GM21576 (cell line): ENCODE data around the gene TMEM266.

ENCODE experiments used
- ATAC-seq: cut with Tn5 transposase; IDR thresholded peaks from one replicate; pipeline ENCODE4 v1.9.1; 2021; ENCODE audit warnings: mild to moderate bottlenecking, moderate library complexity; ENCODE audit not compliant: unreplicated experiment

The TMEM266 gene

GRCh38 chr15:76199106-76200082 is 139.6 kb downstream of the TMEM266 start:
- no peak for ATAC-seq

- ATAC-seq, result no peak
Measured at GRCh38 chr15:76200083-76200465, 140.3 kb downstream of the TMEM266 start.

GRCh38 chr15:76200641-76201105 is 140.9 kb downstream of the TMEM266 start:
- ATAC-seq, result no peak

DNA sequence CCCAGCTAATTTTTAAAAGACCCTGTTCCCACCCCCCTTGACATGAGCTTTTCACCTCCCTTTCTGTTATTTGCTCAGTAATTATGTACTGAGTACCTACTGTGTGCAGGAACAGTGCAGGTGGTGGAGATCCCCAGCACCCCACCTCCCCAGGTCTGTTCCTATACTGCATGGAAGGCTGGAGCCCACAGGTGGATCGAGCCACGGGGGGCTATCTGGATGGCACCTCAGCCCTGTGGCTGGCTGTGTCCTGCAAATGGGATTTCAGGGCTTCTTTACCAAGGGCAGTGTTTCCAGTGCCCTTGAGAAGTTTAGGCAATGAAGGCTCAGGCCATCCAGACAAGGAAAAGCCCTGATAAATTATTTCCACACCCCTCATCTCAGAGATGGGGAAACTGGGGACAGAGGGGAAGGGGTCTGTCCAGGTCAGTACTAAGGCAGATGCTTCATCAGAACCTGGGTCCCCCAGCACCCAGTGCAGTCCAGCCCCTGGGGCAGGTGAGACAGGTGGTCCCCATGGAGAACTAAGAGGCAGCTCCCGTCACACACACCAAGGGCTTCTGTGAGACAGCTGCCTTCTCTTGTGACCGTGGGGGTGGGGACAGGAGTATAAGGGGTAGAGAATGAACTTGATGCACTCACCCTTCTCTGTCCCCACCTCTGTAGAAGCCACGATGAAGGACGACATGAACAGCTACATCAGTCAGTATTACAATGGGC is 141.9 kb downstream of the TMEM266 start:
- ATAC-seq, result no peak

- ATAC-seq, result no peak
Measured at GRCh38 chr15:76203346-76204108, 143.7 kb downstream of the TMEM266 start.

DNA sequence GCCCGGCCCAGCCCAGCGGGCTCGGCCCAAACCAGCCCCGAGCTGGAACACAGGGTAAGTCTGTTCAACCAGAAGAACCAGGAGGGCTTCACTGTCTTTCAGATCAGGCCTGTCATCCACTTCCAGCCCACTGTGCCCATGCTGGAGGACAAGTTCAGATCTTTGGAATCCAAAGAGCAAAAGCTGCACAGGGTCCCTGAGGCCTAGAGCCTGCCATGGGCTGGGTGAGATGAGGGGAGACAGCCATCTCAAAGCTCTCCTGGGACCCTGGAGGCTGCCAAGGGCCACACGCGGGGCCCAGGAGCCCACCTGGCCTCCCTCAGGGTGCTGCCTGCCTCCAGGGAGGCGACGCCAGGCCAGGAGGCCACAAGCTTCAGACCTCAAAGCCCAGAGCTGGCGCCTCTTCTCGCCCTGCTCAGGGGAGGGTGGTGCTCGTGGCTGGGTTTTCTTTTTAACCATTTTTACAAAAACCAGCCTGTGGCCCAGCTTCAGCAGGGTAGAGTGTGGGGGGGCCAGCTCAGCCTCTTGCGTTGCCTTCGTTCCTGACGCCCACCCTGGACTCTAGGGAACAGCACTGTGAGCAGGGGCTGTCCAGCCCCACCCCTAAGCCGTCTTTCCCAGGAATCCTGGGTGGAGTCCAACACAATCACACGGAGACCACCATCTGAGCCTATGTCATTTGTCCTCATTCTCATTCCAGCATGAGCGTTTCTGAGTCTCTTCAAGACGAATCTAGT is 144.5 kb downstream of the TMEM266 start:
- ATAC-seq, result no peak

GRCh38 chr15:76204916-76205460 is 145.2 kb downstream of the TMEM266 start:
- no peak for ATAC-seq

- ATAC-seq, result no peak
Measured at GRCh38 chr15:76206325-76206976, 146.7 kb downstream of the TMEM266 start.

- no peak for ATAC-seq
Measured at GRCh38 chr15:76208084-76208785, 148.4 kb downstream of the TMEM266 start.

DNA sequence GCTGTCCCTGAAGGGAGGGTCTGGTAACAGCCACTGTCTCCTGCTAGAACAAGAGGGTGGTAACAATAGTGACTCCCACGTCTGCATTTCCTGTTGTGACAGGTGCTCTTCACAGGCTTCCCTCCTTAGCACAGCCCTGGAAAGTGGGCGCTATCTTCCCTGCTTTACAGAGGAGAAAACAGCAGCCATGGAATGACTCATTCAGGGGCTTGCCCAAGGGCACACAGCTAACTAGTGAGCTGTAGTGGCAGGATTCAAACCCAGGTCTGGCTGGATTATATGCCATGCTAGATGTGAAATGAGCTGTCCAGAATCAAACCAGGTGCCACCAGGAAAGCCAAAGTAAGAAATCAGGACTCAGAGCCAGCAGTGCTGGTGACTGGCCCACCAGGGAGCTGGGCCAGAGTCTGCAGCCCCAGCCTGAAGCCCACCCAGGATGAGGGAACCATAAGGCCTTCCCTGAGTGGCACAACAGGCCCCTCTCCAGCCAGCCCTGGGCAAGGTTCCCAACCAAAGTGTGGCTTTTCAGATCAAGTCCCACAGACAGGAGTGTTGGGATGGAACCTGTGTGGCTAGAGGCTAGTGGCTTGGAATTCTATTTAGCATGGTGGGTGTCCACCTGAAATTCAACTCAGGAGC is 149.1 kb downstream of the TMEM266 start:
- ATAC-seq, result no peak

DNA sequence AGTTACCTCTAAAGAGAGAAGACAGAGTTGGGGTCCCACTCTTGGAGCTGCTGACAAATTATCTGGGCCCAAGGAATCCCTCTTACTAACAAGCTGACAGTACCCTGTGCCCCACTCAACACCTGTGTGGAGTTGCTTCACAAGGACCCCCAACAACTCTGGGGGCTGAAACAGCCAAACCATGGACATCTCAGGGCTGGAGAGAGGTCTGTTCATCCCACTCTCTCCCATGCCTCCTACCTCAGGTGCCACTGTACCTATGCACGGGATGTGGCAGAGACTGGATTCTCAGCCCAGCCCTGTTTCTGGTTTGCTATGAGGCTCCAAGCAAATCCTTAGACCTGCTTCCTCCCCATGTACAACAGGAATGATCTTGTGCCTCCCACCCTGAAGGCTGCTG is 149.7 kb downstream of the TMEM266 start:
- ATAC-seq, result no peak

DNA sequence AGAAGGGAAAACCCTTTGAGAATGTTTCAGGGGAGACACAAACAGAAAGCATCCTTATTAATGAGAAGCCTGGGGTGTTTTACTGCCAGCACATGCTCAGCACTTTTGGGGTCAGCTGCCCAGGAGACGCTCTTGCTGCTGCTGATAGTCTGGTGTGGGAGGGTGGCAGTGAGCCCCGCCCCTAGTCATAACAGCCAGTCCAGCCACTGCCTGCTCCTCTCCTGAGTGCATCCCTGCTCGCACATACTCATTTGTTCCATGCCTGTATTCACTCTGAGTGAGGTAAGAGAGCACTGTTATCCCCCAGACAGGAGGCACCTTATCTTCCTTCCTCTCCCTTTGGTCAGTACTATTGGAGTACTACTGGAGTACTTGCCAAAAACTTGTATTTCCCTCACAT is 150.2 kb downstream of the TMEM266 start:
- no peak for ATAC-seq

DNA sequence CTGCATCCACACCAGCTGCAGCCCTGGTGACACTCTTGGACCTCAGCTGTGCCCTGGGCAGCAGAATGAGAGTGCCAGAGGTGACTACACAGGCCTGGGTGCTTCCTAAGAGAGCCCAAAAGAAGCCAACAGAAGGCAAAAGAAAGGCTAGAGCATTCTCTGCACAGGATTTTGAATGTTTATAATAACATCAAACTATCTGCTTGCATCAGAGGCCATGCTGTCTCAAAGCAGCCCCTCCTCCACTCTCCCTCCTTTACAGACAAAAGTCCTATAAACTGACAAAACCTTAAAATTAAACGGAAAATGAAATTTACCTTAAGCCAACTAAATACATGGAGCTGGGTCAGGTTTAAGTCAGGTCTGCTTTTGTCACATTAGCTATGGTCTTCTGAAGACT is 155.8 kb downstream of the TMEM266 start:
- ATAC-seq, result no peak

GRCh38 chr15:76217029-76217881 is 157.5 kb downstream of the TMEM266 start:
- ATAC-seq, result no peak

- no peak for ATAC-seq
Measured at GRCh38 chr15:76217882-76218217, 158.1 kb downstream of the TMEM266 start.

DNA sequence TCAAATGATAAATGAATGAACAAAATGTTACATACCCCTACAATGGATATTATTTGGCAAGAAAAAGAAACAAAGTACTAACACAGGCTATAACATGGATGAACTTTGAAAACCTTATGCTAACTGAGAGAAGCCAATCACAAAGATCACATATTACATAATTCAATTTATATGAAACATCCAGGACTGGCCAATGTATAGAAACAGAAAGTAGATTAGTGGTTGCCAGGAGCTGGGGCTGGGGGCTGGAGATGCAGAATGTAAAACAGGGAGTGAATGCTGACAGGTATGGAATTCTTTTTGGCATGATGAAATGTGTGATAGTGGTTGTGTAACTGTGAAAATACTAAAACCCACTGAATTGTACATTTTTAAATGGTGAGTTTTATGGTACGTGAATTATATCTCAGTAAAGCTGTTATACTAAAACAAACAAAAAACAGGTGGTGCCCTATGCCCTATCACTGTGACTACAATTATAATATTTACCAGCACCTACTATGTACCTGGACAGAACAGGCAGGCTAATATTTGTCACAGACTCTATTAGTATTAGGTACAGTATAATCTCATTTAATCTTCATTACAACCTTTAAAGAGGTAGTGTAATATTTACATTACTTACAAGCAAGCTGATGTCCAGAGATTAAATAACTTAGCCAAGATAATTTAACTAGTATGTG is 161.4 kb downstream of the TMEM266 start:
- ATAC-seq, result no peak

DNA sequence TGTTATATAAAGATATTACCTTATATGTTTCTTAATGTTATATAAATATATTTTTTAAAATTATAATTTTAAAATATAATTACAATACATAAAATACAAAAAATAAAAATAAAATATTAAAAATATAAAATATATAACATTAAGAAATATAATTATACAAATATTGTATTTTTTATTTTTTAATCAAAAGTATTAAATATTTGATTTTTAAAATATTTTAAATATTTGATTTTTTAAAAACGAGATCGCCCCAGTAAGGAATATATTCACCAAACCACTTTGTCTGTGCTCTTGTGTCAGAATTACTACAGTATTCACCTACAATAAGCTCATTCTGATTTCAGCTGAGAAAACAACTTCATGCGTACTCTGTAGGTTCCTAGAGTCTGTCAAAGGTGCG is 162.4 kb downstream of the TMEM266 start:
- no peak for ATAC-seq
